BE2C (cell line): Measurements from ENCODE around the gene RHOC.
A peak's percentile ranks its signal among the peaks of the same experiment; 100 is the strongest.

Experiments
- DNase-seq: peaks from one replicate; pipeline ENCODE4 v3.0.0-alpha.2; 2020
- H3K27me3 ChIP-seq: fragments of 250-450 bp; sonication (Bioruptor Pico); 2 replicates; pipeline ENCODE4 v1.5.1; 2020; ENCODE audit warnings: mild to moderate bottlenecking
- H3K36me3 ChIP-seq: fragments of 250-450 bp; sonication (Bioruptor Pico); 2 replicates; pipeline ENCODE4 v1.5.1; 2020; ENCODE audit warnings: mild to moderate bottlenecking
- H3K4me1 ChIP-seq: fragments of 250-450 bp; sonication (Bioruptor Pico); 2 replicates; pipeline ENCODE4 v1.5.1; 2020
- H3K4me3 ChIP-seq: 2 replicates; pipeline ENCODE4 v1.5.1; 2011; ENCODE audit warnings: low read depth, low read length
- H3K9me3 ChIP-seq: fragments of 250-450 bp; sonication (Bioruptor Pico); 2 replicates; pipeline ENCODE4 v1.5.1; 2020
- CTCF ChIP-seq: IDR thresholded peaks from 2 replicates; pipeline ENCODE4 v1.5.1; 2012; ENCODE audit warnings: mild to moderate bottlenecking, low read depth, low read length

The RHOC gene

GRCh38 chr1:112673592-112674439 lies 33.1 kb downstream of the RHOC start:
- H3K27me3 ChIP-seq: no peaks in the 10 kb centered on the region
- H3K4me1 ChIP-seq: no peaks in the 10 kb centered on the region
- peak; percentile 66 for TF ChIP-seq CTCF
- H3K9me3 ChIP-seq: no peaks in the 10 kb centered on the region
- H3K4me3 ChIP-seq: peak overlapping the region; percentile 90
- peaks cover 11% of the 10 kb centered on the region for H3K36me3 ChIP-seq
- DNase-seq: peak; percentile 34

- Histone ChIP-seq H3K4me3 (no peak overlapping the region), H3K9me3 (no peaks in the 10 kb centered on the region), H3K4me1 (no peaks in the 10 kb centered on the region), H3K27me3 (no peaks in the 10 kb centered on the region), H3K36me3 (peaks cover 18% of the 10 kb centered on the region)
- no peak for TF ChIP-seq CTCF
- no peak for DNase-seq
Measured at GRCh38 chr1:112672842-112673241, 34.1 kb downstream of the RHOC start.

GRCh38 chr1:112672009-112672408 lies 34.9 kb downstream of the RHOC start:
- Histone ChIP-seq H3K27me3 (no peaks in the 10 kb centered on the region), H3K4me3 (no peak overlapping the region), H3K4me1 (no peaks in the 10 kb centered on the region), H3K9me3 (no peaks in the 10 kb centered on the region), H3K36me3 (peaks cover 26% of the 10 kb centered on the region)
- DNase-seq: no peak
- no peak for TF ChIP-seq CTCF

- Histone ChIP-seq H3K9me3 (no peaks in the 10 kb centered on the region), H3K36me3 (peaks cover 64% of the 10 kb centered on the region), H3K4me3 (no peak overlapping the region), H3K27me3 (no peaks in the 10 kb centered on the region), H3K4me1 (no peaks in the 10 kb centered on the region)
- no peak for DNase-seq
- TF ChIP-seq CTCF: no peak
Measured at GRCh38 chr1:112666946-112667345, 40.0 kb downstream of the RHOC start.

GRCh38 chr1:112665857-112666256 lies 41.1 kb downstream of the RHOC start:
- TF ChIP-seq CTCF: no peak
- Histone ChIP-seq H3K36me3 (peaks cover 75% of the 10 kb centered on the region), H3K27me3 (no peaks in the 10 kb centered on the region), H3K4me1 (no peaks in the 10 kb centered on the region), H3K4me3 (no peak overlapping the region), H3K9me3 (no peaks in the 10 kb centered on the region)
- no peak for DNase-seq

- Histone ChIP-seq H3K9me3 (no peaks in the 10 kb centered on the region), H3K4me3 (no peak overlapping the region), H3K4me1 (no peaks in the 10 kb centered on the region), H3K36me3 (peaks cover 50% of the 10 kb centered on the region), H3K27me3 (no peaks in the 10 kb centered on the region)
- no peak for DNase-seq
- no peak for TF ChIP-seq CTCF
Measured at GRCh38 chr1:112651205-112651604, 55.7 kb downstream of the RHOC start.
